ENCODE measurements around the gene GPR45. TPM values are rescaled to one million over a fixed set of nuclear protein-coding genes. Genes with fewer than 3 reads are reported as not detected.

The GPR45 gene
- total and polyA plus RNA-seq, 2 donors (not counting 3 experiments of a cell fraction or from before 2014, with no cell fraction given) = not detected

DNA sequence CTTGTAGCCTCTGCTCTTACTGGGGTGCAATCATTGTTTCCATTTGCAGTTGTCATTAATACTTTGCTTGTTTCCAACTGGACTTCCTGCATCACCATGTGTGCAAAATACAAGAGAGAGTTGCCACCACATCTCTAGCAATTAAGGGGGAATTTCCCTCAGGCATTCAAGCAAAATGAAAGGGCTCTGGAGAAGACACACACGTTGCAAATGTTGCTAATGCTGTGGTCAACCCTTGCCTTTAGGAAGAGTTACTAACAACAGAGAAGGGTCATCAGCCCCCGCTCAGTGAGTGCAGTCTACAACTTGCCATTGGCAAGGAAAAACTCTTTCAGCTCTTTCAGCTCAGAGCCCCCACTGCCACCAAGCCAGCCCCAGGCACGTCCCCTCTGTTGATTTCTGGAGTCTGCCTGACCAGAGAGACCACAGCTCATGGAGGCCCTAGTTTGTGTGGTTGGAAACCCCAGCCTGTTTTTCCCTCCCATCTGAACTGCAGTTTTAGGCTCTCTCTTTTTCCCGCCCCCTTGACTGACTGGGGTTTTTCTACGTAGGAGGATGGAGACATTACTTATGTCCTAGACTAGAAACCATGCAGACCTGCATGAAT is 25.9 kb upstream of the GPR45 start:
- Histone ChIP-seq H3K4me3 (replicated peaks in 1 of 3; ENCODE audit: insufficient read depth in 1 of 3, low read depth in 1 of 3, low read length in 3 of 3) (no peak overlapping the region), H2AFZ (ENCODE audit: low read depth, low read length) (no peak overlapping the region), H3K79me2 (ENCODE audit: control insufficient read depth, insufficient read depth, low read length) (no peaks in the 10 kb centered on the region), H3K4me2 (ENCODE audit: insufficient read depth, low read length) (no peak overlapping the region), H3K27me3 (ENCODE audit: control insufficient read depth in 2 of 2, insufficient read depth in 2 of 2, low read length in 2 of 2) (peaks cover 0 to 6% of the 10 kb centered on the region in 2 experiments), H3K9me3 (replicated peaks; ENCODE audit: control insufficient read depth, insufficient read depth, low read length) (no peaks in the 10 kb centered on the region), H3K9ac (replicated peaks; ENCODE audit: extremely low read depth, insufficient read depth, low read length) (no peak overlapping the region), H3K27ac (ENCODE audit: insufficient read depth, low read depth, low read length) (no peak overlapping the region), H3K9me1 (replicated peaks; ENCODE audit: control insufficient read depth, extremely low read depth, insufficient read depth, low read length) (no peaks in the 10 kb centered on the region), H3K36me3 (ENCODE audit: control insufficient read depth in 2 of 2, extremely low read depth in 1 of 2, insufficient read depth in 2 of 2, low read length in 2 of 2) (no peaks in the 10 kb centered on the region), H3K4me1 (ENCODE audit: control insufficient read depth, extremely low read depth, insufficient read depth, low read length) (no peaks in the 10 kb centered on the region), H4K20me1 (replicated peaks; ENCODE audit: control insufficient read depth, extremely low read depth, insufficient read depth, low read length) (no peaks in the 10 kb centered on the region)
- FAIRE-seq (no peak), DNase-seq (ENCODE audit: low read depth, low spot score) (no peak)
- intact Hi-C loops (cut with micrococcal nuclease) (no loop called here), dilution Hi-C loops (cut with MboI; ENCODE audit: extremely low pct_ligation_motif_present, low sequenced_read_pairs) (no loop called here)
- ChIA-PET POLR2A (no interaction called here), CTCF (no interaction called here)
- BruUV-seq (replicated peaks) = no TSS peak
- TF ChIP-seq CTCF (IDR thresholded peaks at IDR 0.05; ENCODE audit: extremely low read depth in 1 of 2, insufficient read depth in 1 of 2, low read depth in 1 of 2, low read length in 2 of 2) (no peak), POLR2A (IDR thresholded peaks at IDR 0.05; ENCODE audit: low read depth, low read length) (no peak), MAX (IDR thresholded peaks at IDR 0.05; ENCODE audit: insufficient read depth, insufficient read length) (no peak), POLR2AphosphoS5 (IDR thresholded peaks at IDR 0.05; ENCODE audit: insufficient read depth, low read depth, low read length) (no peak), JUN (IDR thresholded peaks at IDR 0.05; ENCODE audit: borderline replicate concordance, insufficient read depth, insufficient read length, low read depth) (no peak), MYC (IDR thresholded peaks at IDR 0.05; ENCODE audit: low read depth, low read length) (no peak), EZH2 (IDR thresholded peaks at IDR 0.05; ENCODE audit: borderline replicate concordance, low read depth, low read length, severe bottlenecking) (no peak), GATA2 (IDR thresholded peaks at IDR 0.05; ENCODE audit: insufficient read depth, insufficient read length, low read depth, low read length) (no peak), FOS (IDR thresholded peaks at IDR 0.05; ENCODE audit: borderline replicate concordance, insufficient read depth, low read length) (no peak)

All from endothelial cell of umbilical vein (primary cell).